GM21723 (cell line): Measurements from ENCODE around the gene EFNA5.
"Not testable (repeated sequence)": the region's sequence is repeated elsewhere in the genome, so short reads cannot be mapped to it uniquely, and the experiment has no call there.

ENCODE experiments used
- ATAC-seq: cut with Tn5 transposase; IDR thresholded peaks from one replicate; pipeline ENCODE4 v1.9.1; 2021; ENCODE audit warnings: mild to moderate bottlenecking, moderate library complexity; ENCODE audit not compliant: unreplicated experiment

Gene EFNA5

GRCh38 chr5:107466233-107466769, 204.4 kb downstream of the EFNA5 start:
- ATAC-seq: no peak

- ATAC-seq: no peak
Measured at GRCh38 chr5:107464876-107465275, 205.9 kb downstream of the EFNA5 start.

- no peak for ATAC-seq
Measured at GRCh38 chr5:107464416-107464815, 206.3 kb downstream of the EFNA5 start.

GRCh38 chr5:107463731-107464130, 207.0 kb downstream of the EFNA5 start:
- ATAC-seq: no peak

GRCh38 chr5:107461770-107462169, 209.0 kb downstream of the EFNA5 start:
- no peak for ATAC-seq

- no peak for ATAC-seq
Measured at GRCh38 chr5:107460789-107461188, 209.9 kb downstream of the EFNA5 start.

- ATAC-seq: no peak
Measured at GRCh38 chr5:107459605-107460004, 211.1 kb downstream of the EFNA5 start.

- ATAC-seq: no peak
Measured at GRCh38 chr5:107458322-107458721, 212.4 kb downstream of the EFNA5 start.

GRCh38 chr5:107457881-107458280, 212.9 kb downstream of the EFNA5 start:
- ATAC-seq: no peak

- ATAC-seq: no peak
Measured at GRCh38 chr5:107457138-107457537, 213.6 kb downstream of the EFNA5 start.

- no peak for ATAC-seq
Measured at GRCh38 chr5:107456281-107456715, 214.4 kb downstream of the EFNA5 start.

GRCh38 chr5:107455111-107455544, 215.6 kb downstream of the EFNA5 start:
- no peak for ATAC-seq

GRCh38 chr5:107451827-107452226, 218.9 kb downstream of the EFNA5 start:
- not testable (repeated sequence) for ATAC-seq

GRCh38 chr5:107451028-107451427, 219.7 kb downstream of the EFNA5 start:
- ATAC-seq: no peak

GRCh38 chr5:107450531-107450930, 220.2 kb downstream of the EFNA5 start:
- ATAC-seq: no peak

GRCh38 chr5:107449369-107449768, 221.4 kb downstream of the EFNA5 start:
- ATAC-seq: no peak

- ATAC-seq: no peak
Measured at GRCh38 chr5:107447587-107447986, 223.2 kb downstream of the EFNA5 start.

- ATAC-seq: no peak
Measured at GRCh38 chr5:107446972-107447371, 223.8 kb downstream of the EFNA5 start.

GRCh38 chr5:107444300-107444699, 226.4 kb downstream of the EFNA5 start:
- no peak for ATAC-seq

GRCh38 chr5:107443897-107444296, 226.8 kb downstream of the EFNA5 start:
- no peak for ATAC-seq

- ATAC-seq: no peak
Measured at GRCh38 chr5:107442452-107442851, 228.3 kb downstream of the EFNA5 start.

GRCh38 chr5:107439832-107440231, 230.9 kb downstream of the EFNA5 start:
- no peak for ATAC-seq

- ATAC-seq: no peak
Measured at GRCh38 chr5:107437986-107438510, 232.7 kb downstream of the EFNA5 start.
